ENCODE measurements around the gene CASKIN2.

GRCh38 chr17:75488693-75489510 is 26.4 kb downstream of the CASKIN2 start:
- TF ChIP-seq, protein P1, sequence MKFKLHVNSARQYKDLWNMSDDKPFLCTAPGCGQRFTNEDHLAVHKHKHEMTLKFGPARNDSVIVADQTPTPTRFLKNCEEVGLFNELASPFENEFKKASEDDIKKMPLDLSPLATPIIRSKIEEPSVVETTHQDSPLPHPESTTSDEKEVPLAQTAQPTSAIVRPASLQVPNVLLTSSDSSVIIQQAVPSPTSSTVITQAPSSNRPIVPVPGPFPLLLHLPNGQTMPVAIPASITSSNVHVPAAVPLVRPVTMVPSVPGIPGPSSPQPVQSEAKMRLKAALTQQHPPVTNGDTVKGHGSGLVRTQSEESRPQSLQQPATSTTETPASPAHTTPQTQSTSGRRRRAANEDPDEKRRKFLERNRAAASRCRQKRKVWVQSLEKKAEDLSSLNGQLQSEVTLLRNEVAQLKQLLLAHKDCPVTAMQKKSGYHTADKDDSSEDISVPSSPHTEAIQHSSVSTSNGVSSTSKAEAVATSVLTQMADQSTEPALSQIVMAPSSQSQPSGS (IDR thresholded peaks at IDR 0.05; ENCODE audit: low read length), result no peak
- TF ChIP-seq SREBF2 (IDR thresholded peaks at IDR 0.05; ENCODE audit: low read length) (no peak), NFYA (IDR thresholded peaks at IDR 0.05; ENCODE audit: borderline replicate concordance, low read depth, low read length) (no peak), MYC (IDR thresholded peaks at IDR 0.05; ENCODE audit: insufficient read depth, insufficient read length, insufficient replicate concordance, low read length, severe bottlenecking) (no peak), CREB1 (IDR thresholded peaks at IDR 0.05; ENCODE audit: low read depth) (no peak), EP300 (IDR thresholded peaks at IDR 0.05; ENCODE audit: borderline replicate concordance in 1 of 2, control insufficient read depth in 1 of 2, low read depth in 2 of 2, low read length in 2 of 2) (no peak), RCOR1 (conservative IDR thresholded peaks at IDR 0.05; ENCODE audit: low read depth, low read length) (no peak), EZH2 (IDR thresholded peaks at IDR 0.05; ENCODE audit: borderline replicate concordance, control insufficient read depth, low read depth, low read length) (no peak), JUND (IDR thresholded peaks at IDR 0.05; ENCODE audit: low read depth, low read length) (no peak), ETV6 (conservative IDR thresholded peaks at IDR 0.05 in 1 of 2, IDR thresholded peaks at IDR 0.05 in 1 of 2; ENCODE audit: borderline replicate concordance in 1 of 2, low read depth in 1 of 2) (no peak)

Measured in GM12878 (cell line).